GM19455 (cell line): ENCODE results near the gene ADIG.

ENCODE experiments used
- ATAC-seq: cut with Tn5 transposase; IDR thresholded peaks from one replicate; pipeline ENCODE4 v1.9.1; 2021; ENCODE audit not compliant: unreplicated experiment

The ADIG gene

DNA sequence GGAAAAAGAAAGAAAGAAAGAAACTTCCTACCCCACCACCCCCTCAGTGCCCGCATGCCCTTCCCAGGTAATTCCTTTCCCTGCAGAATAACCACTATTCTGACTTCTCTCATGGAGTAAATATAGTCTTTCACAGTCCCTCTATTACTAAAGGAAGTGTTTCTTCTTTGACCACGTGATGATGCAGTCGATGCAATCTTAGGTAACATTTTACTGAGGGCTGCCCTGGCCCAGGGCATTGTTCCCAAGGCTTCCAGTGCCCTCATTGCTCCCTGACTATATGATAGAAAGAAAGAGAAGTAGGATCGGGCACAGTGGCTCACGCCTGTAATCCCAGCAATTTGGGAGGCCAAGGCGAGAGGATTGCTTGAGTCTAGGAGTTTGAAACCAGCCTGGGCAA lies 49.7 kb downstream of the ADIG start:
- no peak for ATAC-seq

- ATAC-seq, result no peak
Observed at GRCh38 chr20:38631155-38632022, 50.4 kb downstream of the ADIG start.

- ATAC-seq, result peak; percentile 63
Observed at GRCh38 chr20:38633577-38634093, 52.6 kb downstream of the ADIG start.

DNA sequence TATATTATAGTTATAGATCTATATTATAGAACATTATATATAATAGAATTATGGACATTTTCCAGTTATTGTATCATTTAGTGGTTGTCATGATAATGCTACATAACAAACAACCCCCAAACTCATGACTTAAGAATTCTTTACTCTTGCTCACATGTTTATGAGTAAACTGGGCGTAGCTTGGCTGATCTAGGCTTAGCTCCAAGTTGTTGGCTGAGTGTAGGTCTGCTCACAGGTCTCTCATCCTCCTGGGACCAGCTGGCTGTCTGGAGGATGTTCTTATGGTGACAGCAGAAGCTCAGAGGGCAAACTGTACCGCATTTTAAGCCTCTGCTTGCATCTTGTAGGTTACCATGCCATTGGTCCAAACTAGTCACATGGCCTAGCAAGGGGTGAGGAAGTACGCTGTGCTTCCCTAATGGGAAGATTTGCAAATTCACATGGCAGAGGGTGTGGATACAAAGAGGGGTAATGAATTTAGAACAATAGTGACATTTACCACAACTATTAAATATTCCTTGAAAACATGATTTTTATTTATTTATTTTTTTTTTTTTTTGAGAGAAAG lies 54.8 kb downstream of the ADIG start:
- no peak for ATAC-seq
